Measurements from ENCODE around the gene ZNF593. TPM values are rescaled to one million over a fixed set of nuclear protein-coding genes. Genes with fewer than 3 reads are reported as not detected.

ZNF593 gene
- 49.2 and 58.5 TPM in 2 replicates for total RNA-seq (2014; rRNA removed; shearing (Covaris generic))
- 108 and 164 TPM in 2 replicates for polyA plus RNA-seq (2015; cell fraction: cytosol; rRNA removed)
- polyA plus RNA-seq (2015; cell fraction: nucleus; rRNA removed): 16.1 and 30.8 TPM in 2 replicates

DNA sequence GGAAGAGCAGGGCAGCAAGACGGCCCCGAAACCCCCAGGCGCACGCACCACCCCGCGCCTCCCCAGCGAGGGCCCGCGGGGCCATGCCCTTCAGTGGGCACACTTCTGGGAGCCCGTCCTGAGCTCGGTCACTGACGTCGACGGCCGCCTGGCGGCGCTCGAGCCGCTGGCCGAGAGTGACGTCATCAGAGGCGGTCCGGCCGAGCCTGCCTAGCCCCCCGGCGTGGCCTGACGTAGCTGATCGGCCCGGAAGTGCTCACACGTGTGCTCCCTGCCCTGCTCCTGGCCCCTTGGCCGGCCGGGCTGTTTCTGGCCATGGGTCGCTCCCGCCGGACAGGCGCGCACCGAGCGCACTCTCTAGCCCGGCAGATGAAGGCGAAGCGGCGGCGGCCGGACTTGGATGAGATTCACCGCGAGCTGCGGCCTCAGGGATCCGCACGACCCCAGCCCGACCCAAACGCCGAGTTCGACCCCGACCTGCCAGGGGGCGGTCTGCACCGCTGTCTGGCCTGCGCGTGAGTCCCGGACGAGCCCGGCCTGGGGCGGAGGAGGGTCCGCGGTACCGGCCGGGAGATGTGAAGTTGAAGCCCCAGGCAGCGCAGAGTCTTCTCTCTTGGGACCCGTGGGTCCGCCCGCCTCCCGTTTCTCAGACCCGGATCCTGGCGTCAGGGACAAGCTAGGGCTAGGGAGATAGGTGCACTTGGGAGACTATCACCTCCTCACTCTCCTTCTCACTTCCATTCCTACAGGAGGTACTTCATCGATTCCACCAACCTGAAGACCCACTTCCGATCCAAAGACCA is at the start of gene ZNF593:
TSS of gene ZNF593 (plus strand) at position 240 of the 803 bp plus-strand sequence. CDS start at position 316, 76 bp downstream.
- in situ Hi-C loops (cut with HindIII; ENCODE audit: low pct_unique_long_range_greater_than_20kb, low sequenced_read_pairs): no loop called here

DNA sequence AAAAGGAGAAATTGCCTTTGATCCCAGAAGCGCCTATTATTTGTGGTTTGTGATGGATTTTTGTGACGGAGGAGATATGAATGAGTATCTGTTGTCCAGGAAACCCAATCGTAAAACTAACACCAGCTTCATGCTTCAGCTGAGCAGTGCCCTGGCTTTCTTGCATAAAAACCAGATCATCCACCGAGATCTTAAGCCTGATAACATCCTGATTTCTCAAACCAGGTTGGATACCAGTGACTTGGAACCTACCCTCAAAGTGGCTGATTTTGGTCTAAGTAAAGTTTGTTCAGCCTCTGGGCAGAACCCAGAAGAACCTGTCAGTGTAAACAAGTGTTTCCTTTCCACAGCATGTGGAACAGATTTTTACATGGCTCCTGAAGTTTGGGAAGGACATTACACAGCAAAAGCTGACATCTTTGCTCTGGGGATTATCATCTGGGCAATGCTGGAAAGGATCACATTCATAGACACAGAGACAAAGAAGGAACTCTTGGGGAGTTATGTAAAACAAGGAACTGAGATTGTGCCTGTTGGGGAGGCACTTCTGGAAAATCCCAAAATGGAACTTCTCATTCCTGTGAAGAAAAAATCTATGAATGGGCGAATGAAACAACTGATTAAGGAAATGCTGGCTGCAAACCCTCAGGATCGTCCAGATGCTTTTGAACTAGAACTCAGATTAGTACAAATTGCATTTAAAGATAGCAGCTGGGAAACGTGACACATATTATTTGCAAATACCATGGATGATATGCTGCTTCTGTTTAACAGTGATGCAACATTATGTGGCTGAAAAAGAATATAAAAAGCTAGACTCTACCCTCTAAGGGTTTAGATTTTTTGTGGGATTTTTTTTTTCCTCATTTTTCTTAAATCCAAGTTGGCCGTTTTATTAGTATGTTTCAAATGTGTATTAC is 47.6 kb upstream of the ZNF593 start:
- in situ Hi-C loops (cut with HindIII; ENCODE audit: low pct_unique_long_range_greater_than_20kb, low sequenced_read_pairs): no loop called here
- DNase-seq (ENCODE audit: low read depth, low spot score): peak; percentile 46

More for the DNA sequence above, at the start of gene ZNF593:
- peak; percentile 90 for DNase-seq (ENCODE audit: low read depth, low spot score)

DNA sequence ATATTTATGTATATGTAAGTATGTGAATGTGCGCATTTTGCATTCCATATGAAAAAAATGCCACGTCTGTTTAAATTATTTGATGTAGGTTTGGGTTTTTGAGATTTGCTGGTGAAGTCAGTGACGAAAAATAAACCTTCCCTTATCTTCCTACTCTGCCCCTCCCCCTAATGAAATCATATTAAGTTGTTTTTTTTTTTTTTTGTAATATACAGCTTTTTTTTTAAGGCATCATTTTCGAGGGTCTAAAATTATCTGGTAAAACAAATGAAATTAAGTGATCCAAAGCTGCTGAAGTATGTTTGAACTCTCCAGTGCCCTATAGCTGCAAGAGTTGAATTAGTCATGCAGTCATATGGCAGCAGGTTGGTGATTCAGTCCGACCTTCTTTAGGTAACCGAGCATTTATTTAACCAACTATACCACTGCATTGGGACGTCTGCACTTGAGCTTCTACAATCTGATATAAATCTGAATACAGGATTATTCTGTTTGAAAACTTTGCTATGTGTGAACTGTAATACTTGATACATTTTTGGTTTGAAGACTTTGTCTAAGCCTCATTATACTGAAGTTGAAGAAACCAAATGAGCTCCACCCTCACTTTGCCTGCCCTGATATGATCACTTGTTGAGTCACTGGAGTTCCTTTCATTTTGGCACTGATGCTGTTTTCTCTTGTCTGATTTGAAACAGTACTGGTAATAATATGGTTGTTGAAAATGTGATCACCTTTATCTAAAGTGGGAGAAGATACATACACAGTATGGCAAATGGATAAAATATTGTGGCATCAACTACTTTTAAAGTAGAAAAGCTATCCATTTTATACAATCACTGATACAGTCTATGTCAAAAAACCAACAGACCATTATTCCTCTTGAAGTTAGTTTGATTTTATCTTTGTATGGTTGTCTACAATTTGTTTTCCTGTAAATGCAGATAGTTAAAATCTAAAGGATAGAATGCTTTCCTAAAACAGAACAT is 46.4 kb upstream of the ZNF593 start:
- no peak for DNase-seq (ENCODE audit: low read depth, low spot score)
- in situ Hi-C loops (cut with HindIII; ENCODE audit: low pct_unique_long_range_greater_than_20kb, low sequenced_read_pairs): no loop called here

DNA sequence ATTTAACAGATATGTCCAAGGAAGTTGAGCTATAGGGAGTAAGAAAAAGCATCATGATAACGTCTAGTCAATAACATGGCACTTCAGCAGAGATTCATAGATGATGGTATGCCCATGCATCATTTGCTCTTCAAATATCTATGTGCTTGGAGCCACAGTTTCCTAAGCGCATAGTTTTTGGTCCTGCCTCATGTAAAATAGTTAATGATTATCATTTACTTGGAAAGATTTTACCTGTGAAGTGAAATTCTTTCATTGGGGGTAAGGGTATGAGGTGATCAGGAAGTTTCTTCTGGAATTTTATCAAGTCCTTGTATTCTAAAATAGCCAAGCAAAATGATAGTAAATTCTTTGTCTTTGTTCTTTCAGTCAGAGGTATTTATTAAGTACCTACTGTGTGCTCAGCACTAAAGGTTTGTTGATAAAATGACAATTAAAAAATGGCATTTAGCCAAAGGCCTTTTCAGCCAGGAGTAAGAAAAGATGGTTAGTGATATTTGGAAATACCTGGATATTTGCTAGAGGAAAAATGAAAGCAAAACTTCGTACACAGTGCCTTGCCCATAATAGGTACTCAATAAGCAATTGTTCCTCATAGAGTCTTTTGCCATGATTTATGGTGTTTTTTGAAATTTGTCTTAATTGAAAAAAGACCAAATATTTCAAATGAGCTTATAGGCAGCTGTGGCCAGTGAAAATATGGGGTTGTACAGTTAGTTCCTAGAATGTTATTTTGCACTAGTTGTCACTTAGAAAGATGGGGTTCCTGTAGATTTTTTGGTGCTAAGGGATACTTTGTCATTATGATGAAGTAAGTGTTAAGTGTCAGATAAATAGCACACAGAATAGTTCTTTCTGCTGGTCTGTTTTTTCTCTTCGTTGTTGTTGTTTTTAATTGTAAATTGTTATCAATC is 45.0 kb upstream of the ZNF593 start:
- no peak for DNase-seq (ENCODE audit: low read depth, low spot score)
- in situ Hi-C loops (cut with HindIII; ENCODE audit: low pct_unique_long_range_greater_than_20kb, low sequenced_read_pairs): no loop called here

DNA sequence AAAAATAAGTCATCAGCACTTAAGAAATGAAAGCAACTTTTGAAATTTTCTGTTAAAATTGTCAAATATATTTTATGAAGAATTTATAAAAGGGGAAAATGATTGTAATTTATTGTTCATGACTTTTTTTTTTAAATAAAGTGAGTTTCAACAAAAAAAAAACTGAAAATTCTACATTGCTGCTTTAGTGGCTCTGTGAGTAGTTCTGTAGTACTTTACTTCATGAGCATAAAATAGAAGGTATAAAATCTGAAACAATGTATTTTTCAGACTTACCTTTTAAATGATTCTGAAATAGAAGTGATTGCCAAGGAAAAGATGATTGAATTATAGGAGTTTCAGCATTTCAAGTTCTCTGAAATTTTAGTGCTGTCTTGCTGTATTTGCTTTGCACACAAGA is 44.3 kb upstream of the ZNF593 start:
- in situ Hi-C loops (cut with HindIII; ENCODE audit: low pct_unique_long_range_greater_than_20kb, low sequenced_read_pairs): no loop called here
- no peak for DNase-seq (ENCODE audit: low read depth, low spot score)

DNA sequence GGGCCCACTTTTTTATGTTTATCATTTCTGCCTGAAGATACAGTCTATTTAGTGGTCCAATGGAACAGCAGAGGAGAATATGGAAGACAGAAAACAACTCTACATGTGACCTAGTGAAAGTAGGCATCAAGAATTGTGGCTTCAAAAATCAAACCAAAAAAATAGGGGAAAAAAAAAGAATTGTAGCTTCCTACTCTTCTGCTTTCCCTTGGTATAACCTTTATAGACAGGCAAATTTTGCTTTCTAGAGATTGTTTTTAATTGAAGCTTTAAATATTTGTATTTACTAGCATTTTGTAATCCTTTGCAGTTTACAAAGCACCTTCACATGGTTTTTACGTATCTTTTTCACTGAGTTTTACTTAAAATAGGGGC is 43.8 kb upstream of the ZNF593 start:
- in situ Hi-C loops (cut with HindIII; ENCODE audit: low pct_unique_long_range_greater_than_20kb, low sequenced_read_pairs): no loop called here
- no peak for DNase-seq (ENCODE audit: low read depth, low spot score)

DNA sequence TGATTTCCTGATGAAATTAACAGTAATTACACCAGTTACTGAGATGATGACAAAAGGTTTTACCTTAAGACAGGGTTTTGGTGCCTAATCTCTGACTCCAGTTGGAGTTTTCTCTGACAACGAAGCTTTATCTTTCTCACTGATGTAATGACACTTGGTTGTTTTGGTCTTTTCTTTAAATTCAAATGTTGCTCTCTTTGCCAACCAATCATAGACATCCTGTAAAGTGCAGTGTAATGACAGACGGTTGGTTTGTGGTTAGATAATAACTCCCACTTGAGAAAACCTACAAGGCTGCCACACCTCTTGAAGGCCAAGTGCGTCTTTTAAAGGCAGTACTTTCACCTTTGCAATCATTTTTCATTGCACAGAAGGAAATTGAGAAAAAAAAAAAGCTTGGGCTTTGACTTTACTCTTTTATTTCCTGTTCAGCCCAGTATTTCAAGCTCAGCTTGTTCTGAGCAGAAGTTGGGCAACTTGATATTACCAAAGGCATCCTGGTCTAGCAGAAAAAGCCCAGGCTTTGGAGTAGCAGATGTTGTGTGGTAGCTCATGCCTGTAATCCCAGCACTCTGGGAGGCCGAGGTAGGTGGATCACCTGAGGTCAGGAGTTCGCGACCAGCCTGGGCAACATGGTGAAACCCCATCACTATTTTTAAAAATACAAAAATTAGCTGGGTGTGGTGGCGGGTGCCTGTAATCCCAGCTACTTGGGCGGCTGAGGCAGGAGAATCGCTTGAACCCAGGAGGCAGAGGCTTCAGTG is 43.2 kb upstream of the ZNF593 start:
- in situ Hi-C loops (cut with HindIII; ENCODE audit: low pct_unique_long_range_greater_than_20kb, low sequenced_read_pairs): no loop called here
- DNase-seq (ENCODE audit: low read depth, low spot score): no peak

DNA sequence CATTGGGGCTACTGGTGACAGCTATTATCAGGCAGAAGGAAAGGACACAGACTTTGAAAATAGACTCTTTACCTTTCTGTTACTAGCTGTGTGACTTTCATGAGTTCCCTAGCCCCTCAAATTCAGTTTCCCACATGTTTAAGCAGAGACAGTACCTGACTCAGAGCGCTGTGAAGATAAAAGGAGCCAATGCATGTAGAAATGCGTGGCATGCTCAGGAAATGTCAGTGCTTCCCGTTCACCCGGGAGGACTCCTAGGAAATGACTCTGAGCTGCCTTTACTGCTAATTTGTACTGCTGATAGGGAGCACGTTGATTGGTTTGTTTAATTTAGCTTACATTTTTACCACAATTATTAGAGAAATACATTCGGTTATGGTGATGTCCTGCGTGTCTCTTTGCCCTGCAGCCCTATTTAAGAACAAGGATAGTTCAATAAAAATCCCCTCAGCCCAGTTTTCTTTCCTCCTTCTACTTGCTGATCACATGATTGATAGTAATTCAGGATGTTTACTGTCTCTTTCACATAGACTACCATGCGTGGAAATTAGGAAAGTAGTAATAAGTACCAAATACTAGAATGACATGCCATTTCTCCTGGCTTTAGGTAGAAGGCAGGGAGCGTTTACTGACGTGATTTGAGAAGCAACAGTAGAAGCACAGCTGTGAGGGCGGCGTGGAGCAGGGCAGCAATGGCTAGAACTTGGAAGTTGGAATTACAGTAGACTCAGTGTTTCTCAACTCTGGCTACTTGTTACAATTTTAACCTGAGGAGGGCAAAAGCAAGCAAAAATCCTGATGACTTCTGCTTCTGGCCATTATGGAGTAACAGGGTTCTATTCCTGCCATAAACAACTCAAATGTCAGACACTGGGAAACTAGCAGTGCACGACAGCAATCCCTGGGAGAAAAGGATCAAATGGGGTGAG is 42.2 kb upstream of the ZNF593 start:
- no peak for DNase-seq (ENCODE audit: low read depth, low spot score)
- in situ Hi-C loops (cut with HindIII; ENCODE audit: low pct_unique_long_range_greater_than_20kb, low sequenced_read_pairs): no loop called here

DNA sequence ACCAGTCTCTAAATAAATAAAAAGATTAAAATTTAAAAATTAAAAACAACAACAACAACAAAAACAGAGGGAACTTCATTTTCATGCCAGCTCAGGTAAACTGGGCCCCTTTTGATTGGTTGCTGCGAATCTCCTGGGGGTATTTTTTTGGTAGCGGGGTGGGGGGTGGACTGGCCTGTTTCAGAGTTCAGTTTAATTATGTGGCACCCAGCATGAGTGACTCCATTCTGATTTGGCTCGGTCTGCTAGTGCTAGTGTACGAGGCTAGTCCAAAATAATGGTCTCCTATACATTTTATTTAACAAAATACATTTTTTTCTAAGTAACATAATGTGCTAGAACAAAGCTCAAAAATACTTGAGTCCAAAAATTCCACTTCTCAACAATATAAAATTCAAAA is 39.9 kb upstream of the ZNF593 start:
- DNase-seq (ENCODE audit: low read depth, low spot score): no peak
- in situ Hi-C loops (cut with HindIII; ENCODE audit: low pct_unique_long_range_greater_than_20kb, low sequenced_read_pairs): no loop called here

DNA sequence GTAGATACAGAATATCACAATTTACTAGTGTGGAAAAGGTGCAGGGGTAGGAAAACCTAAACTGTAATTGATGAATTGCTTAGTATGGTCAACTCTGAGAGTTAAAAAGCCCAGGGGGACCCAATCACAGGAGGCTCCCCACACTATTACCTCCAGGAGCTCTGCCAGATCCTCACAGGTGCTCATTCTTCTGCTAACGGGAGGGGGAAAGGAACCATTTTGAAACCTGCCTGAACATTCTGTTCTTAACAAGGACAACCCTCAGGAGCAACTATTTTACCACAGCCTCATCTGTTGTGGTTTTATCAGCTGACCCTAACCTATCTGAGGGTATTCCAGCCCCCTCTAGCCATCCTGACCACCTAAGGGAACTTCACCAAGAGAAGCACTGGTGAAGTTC is 39.0 kb upstream of the ZNF593 start:
- in situ Hi-C loops (cut with HindIII; ENCODE audit: low pct_unique_long_range_greater_than_20kb, low sequenced_read_pairs): no loop called here
- DNase-seq (ENCODE audit: low read depth, low spot score): no peak

DNA sequence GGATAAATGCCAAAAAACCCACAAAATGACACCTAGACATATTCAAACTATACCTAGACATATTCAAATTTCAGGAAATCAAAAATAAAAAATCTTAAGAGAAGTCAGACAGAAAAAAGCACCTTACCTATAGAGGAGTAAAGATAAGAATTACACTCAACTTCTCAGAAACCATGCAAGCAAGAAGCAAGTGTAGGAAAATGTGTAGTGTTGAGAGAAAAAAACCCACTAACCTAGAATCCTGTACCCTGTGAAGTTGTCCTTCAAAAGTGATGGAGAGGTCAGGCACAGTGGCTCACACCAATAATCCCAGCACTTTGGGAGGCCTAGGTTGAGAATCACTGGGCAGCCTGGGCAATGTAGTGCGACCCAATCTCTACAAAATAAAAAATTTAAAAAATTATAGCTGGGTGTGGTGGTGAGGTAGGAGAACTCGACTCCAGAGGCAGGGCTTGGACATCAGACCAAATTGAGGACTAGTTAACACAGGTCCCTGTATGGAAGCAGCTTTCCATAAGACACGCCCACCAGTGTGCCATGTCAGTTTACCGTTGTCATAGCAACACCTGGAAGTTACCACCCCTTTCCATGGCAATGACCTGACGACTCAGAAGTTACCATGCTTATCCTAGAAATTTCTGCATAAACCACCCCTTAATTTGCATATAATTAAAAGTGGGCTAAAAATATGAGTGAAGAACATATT is 37.4 kb upstream of the ZNF593 start:
- in situ Hi-C loops (cut with HindIII; ENCODE audit: low pct_unique_long_range_greater_than_20kb, low sequenced_read_pairs): no loop called here
- peak; percentile 50 for DNase-seq (ENCODE audit: low read depth, low spot score)

DNA sequence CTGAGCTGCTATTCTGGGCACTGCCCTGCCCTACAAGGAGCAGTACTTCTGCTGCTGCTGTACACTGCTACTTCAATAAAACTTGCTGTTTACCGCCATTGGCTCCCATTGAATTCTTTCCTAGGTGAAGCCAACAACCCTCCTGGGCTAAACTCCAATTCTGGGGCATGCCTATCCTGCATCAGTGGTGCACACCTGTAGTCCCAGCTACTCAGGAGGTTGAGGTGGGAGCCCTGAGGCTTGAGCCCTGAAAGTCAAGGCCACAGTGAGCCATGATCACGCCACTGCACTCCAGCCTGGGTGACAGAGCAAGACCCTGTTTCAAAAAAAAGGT is 36.9 kb upstream of the ZNF593 start:
- DNase-seq (ENCODE audit: low read depth, low spot score): no peak
- in situ Hi-C loops (cut with HindIII; ENCODE audit: low pct_unique_long_range_greater_than_20kb, low sequenced_read_pairs): no loop called here

DNA sequence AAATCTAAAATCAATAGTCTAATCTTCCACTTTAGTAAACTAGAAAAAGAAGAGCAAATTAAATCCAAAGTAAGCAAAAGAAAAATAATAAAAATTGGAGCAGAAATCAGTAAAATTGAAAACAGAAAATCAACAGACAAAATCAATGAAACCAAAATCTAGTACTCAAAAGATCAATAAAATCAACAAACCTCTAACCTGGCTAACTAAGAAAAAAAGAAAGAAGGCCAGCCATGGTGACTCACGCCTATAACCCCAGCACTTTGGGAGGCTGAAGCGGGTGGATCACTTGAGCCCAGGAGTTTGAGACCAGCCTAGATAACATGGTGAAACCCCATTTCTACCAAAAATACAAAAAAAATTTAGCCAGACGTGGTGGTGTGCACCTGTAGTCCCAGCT is 35.2 kb upstream of the ZNF593 start:
- no peak for DNase-seq (ENCODE audit: low read depth, low spot score)
- in situ Hi-C loops (cut with HindIII; ENCODE audit: low pct_unique_long_range_greater_than_20kb, low sequenced_read_pairs): no loop called here

DNA sequence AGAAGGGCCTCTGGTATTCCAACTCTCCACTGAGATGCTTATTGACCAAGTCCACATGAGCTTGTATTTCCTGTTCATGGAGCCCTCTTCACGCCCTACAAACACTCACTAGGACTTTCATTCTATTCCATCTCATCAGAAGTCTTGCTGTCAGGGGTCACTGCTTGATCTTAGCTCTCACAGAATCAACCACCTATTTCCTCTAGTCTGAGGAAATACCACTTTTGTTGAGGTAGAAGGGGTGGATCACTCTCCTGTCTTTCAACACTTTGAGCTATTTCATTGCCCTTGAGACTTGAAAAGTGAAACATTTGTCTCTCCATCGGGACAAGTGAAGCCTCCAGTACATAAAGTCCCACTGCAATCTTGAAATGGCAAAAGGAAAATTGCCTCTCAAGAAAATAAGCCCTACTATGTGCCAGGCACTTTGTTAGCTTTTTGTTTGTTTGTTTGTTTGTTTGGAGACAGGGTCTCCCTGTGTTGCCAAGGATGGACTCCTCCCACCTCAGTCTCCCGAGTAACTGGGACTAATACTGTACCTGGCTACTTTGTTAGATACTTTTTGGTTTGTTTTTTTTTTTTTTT is 30.6 kb upstream of the ZNF593 start:
- no peak for DNase-seq (ENCODE audit: low read depth, low spot score)
- in situ Hi-C loops (cut with HindIII; ENCODE audit: low pct_unique_long_range_greater_than_20kb, low sequenced_read_pairs): no loop called here

Measured in SK-MEL-5 (cell line).